ENCODE results near the gene KCNQ4. TPM values are rescaled to one million over a fixed set of nuclear protein-coding genes. Genes with fewer than 3 reads are reported as not detected.

The KCNQ4 gene
- total RNA-seq, 1 donor from 2014 or later: not detected

DNA sequence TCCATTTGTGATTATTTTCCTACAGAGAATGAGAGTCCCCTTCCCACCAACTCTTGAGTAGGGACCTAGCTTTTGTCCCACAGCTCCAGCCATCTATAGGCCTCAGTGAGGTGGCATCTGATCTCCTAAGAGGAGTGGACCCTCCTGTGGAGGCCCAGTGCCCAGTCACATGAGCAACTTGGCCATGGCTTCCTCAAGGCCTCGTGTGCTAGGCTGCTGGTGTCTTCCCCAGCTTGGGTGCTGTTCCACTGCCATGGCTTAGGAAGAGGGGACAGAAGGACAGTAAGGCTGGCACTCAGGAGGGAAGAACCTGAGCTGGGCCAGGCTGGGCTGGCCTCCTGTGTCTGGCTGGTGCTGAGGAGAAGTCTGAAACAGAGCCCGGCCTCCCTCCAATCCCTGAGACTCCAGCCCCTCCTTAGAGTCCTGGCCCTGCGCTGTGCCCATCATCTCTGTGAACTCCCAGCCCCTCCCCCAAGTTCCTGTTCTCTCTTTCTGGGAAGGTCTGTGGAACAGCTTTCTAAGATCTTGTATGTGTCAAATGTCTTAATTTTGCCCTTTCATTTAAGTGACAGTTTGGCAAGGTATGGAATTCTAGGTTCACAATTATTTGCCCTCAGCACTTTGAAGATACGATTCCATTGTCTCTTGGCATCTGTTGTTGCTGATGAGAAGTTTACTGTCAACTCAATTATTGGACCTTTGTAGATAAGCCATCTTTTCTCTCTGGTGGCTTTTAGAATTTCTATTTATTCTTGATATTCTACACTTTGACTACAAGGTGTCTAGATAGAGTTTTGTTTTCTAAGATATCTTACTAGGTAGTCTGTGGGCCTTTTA, 7.1 kb upstream of the KCNQ4 start:
- no peak for DNase-seq (ENCODE audit: low read depth in 2 of 2)

DNA sequence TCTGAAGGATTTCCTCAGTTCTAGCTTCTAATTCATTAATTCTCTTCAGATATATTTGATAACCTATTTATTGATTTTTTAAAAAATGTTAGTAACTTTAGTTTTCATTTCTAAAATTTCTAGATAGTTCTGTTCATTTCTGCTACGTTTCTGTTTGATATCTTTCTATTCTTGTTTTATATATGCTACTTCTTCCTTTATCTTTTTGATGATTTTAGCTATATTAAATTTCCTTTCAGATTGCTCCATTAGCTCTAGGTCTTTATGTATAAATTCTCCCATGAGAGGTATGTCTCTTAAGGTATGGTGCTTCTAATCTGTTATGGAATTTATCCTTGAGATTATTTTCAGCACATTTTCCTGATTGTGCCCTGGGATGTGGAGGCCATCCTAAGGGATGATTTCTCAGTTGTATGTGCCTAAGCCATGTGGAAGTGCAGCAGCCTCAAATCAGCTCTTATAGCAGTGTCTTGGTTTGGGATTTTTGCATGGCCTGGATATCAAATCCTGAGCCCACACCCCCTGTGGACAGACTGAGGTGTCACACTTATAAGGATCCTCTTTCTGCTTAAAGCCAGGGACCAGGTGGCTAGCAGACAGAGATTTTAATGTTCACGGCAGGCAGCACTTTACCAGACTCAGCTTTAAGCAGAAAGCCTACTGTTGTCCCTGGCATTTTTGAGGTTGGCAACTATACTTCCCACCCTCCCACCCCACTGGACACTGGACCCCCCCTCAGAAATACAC, 6.2 kb upstream of the KCNQ4 start:
- no peak for DNase-seq (ENCODE audit: low read depth in 2 of 2)

DNA sequence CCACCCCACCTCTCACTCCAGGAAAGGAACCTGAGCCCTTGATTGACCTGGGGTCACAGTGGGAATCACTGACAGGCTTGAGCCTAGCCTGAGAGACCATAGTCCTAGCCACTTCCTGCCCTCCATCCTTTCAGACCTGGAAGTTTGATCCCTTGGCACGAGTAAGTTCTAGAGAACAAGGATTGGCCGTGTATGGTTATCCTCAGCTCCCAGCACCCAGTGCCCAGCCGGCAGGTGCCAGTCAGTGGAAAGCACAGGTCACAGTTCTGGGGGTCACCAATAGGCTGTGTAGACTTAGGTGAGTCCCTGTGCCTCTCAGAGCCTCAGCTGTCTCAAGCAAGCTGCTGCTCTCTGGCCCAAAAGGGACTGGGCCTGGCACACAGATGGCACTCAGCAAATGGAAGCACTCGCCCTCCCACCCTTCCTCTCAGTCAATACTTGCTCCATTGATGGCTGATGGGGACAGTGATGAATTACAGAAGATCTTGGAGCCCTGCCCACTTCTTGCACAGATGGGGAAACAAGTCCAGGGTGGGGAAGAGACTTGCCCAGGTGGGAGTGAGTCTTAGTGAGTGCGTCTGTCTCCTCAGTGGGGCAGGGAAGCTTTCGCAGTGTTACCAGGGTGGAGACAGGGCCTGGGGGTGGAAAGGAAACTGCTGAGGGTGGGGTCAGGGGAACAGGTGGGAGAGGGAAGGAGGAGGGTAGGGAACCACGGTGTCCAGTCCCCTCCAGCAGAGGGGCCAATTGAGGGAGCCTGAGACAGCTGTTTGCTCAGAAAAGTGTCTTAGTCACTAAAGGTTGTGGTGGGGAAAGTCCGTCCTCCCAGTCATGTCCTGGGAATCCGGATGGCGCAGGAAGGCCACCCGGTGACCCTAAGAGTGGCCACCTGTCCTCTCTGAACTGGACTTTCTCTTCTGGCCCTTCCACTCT, 2.6 kb upstream of the KCNQ4 start:
- no peak for DNase-seq (ENCODE audit: low read depth in 2 of 2)

DNA sequence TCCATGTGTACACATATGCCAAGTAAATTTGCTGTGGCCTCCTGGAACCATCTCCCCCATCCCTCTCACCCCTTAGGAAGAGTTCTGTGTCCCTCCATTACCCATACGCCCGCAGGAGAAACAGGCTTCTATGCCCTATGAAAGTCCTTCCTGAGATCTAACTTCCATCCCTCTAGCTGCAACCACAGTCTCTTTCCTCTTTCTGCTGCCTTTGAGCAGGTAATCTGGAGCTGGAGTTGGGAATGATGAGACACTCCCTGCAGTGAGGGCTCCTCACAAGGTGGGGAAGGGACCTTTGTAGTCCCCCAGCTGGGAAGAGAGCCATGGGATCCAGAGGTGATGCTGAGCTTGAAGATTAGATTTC, 2.0 kb upstream of the KCNQ4 start:
- DNase-seq (ENCODE audit: low read depth in 2 of 2): no peak

DNA sequence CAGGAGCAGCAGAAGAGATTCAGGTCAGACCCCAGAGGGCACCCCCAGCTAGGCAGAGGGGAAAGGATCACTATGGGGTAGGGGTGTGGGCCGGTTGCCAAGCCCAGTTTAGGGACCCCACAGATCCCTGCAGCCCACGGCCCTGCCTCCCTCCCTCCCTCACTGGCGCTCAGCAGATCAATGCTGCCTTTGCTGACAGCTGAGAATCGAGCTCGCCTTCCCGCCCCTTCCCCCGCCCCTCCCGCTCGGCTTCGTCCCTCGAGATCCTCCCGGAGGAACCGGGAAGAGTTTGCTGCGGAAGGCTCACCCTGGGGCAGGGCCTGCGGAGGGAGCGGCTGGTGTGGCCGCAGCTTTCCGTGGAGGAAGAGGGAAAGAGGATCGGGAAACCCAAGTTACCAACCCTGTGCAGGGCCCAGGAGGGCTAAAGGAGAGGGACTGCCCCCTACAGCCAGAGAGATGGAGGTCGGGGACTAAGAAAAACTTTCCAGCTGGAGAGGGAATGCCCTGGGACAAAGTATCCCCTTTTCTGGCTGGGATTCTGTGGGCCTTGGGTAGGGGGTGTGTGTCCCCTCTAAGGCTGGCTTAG, 1.1 kb upstream of the KCNQ4 start:
- DNase-seq (ENCODE audit: low read depth in 2 of 2): no peak

DNA sequence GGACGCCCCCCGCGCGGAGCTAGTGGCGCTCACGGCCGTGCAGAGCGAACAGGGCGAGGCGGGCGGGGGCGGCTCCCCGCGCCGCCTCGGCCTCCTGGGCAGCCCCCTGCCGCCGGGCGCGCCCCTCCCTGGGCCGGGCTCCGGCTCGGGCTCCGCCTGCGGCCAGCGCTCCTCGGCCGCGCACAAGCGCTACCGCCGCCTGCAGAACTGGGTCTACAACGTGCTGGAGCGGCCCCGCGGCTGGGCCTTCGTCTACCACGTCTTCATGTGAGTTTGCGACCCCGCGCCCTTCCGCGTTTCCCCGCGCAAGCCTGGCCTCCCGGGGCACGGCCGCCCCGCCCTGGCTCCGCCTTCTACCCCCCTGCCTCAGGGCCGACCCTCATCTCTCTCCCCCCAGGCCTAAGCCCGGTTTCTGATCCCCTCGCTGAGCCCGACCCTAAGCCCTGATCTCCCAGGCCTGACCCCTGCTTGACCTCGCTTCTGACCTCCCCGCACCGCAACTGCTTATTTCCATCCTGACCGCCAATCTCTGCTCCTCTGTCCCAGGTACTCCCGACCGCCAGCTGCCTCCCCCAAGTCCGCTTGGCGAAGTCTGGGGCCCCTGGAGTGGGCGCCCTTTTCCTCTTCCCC, 669 bp downstream of the KCNQ4 start:
- peak in 1 of 2 donors; percentile 19 for DNase-seq (ENCODE audit: low read depth in 2 of 2)

DNA sequence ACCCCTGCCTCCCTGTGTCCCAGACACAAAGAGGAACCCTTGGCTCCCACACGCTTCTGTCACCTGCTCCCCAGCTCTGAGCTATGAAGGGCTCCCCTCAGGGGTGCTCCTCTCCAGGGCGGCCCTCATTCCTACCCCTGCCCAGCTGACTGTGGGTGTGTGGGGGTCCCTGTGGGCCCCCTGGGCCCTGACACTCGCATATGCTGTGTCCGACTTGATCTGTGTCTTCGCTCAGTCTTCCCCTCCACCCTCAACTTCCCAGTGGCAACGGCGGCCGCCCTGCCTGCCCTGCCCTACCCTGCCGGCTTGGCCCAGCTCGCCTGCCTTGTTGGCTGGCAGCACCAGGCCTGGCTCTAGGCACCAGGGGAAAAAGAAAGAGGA, 1.2 kb downstream of the KCNQ4 start:
- no peak for DNase-seq (ENCODE audit: low read depth in 2 of 2)

DNA sequence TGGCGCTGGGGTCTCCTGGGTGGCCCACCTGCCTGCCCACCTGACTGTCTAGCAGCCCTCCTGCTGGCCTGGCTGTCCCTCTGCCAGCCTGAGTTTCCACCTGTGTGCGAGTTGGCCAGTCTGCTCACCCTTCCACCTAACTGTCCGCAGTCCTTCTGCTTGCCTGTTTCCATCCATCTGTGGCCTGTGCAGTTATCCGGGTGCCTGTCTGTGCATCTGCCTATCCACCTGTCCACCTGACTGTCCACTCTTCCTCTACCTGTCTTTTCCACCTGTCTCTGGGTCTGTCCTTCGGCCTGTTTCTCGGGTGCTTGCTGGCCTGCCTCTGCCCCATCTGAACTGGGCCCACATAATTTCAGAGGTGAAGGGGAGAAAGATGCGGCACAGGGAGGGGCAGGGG, 1.9 kb downstream of the KCNQ4 start:
- no peak for DNase-seq (ENCODE audit: low read depth in 2 of 2)

DNA sequence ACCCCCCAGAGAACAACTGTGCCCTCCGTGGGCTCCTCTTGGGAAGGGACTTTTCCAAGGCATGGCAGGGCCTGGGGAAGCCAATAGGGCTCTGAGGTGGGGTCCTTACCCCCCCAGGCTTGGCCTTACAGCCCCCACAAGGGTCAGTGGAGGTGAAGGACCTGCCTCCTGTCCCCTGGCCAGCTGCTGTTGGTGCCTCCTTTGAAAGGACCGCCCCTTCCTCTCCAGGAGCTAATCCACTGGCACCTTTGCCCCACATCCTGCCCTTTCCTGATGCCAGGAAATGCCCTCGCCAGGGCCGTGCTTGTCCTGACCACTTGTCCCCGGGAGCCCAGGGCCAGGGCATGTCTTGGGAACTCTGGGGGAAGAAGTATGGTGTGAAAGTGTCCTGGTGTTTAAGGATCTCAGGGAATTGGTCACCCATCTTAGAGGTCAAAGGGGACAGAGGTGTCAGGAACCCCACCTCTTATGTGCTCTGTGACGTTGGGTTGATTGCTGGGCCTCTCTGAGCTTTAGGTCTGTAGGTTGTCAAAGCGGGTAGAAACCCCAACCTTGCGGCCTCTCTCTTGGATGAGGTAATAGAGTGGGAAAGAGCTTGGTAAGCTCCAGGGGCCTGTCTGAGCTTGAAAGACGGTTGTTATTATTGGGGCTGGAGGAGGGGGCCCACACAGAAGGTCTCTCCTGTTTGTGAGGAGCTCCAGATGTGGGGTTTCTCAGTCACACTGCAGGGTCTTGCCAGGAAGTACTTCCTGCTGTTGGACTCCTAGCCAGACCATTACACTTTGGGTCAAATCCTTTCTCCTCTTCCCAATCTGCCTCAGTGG, 2.8 kb downstream of the KCNQ4 start:
- DNase-seq (ENCODE audit: low read depth in 2 of 2): no peak

DNA sequence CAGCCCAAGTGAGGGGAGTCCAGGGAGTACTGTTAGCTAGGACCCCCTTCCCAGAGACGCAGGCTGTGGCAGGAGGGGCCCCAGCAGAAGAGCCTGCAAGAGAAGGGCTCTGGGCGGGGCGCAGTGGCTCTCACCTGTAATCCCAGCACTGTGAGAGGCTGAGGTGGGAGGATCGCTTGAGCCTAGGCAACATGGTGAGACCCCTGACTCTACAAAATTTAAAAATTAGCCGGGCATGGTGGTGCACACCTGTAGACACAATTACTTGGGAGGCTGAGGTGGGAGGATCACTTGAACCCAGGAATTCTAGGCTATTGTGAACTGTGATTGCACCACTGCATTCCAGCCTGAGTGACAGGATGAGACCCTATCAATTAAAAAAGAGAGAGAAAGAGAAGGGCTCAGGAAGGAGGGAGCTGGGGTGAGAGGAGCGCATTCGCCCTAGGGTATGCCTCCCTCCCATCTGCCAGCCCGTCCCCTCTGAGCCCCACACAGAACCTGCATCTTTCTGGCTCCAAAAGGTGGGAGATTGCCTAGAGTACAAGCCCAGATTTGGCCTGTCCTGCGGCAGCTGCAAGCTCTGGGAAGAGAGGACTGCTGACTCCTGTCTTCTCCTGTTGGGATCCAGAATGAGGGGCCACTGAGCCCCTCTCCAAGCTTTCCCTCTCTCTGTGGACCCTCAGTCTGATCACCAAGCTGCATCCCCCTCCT, 3.6 kb downstream of the KCNQ4 start:
- DNase-seq (ENCODE audit: low read depth in 2 of 2): no peak

DNA sequence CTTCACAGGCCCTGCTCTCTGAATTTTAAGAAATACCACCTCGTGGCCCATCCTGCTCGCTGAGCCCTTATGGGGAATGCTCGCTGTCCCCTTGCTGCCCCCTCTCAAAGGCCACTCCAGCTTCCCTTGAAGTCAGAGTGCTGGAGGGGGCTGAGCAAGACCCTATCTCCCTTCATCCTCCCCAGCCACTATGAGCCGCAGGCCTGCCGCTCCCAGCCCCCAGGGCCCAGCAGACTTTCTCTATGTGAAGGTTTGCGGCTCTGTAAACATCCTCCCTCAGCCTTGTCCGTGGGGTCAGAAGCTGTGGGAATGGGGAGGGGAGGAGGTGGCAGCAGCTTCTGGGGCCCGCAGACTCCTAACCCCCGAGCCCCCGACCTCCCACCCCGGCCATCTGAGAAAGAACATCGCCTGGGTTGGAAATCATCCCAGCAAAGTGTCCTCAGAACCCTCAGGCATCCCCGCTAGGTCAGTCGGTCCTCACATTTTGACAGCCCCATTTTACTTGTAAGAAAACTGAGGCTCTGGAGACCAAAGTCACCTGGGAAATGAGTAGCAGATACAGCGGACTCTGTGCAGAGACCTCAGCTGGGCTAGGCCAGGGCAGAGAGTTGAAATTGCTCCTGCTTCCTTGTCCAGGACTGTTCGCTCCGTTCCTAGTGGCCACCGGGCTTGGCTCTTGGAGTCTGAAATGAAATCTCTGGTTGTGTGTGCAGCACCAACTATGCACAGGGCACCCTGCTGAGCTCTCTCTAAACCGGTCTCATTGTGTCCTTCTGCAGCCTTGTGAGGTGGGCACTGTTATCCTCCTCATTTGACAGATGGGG, 4.4 kb downstream of the KCNQ4 start:
- no peak for DNase-seq (ENCODE audit: low read depth in 2 of 2)

DNA sequence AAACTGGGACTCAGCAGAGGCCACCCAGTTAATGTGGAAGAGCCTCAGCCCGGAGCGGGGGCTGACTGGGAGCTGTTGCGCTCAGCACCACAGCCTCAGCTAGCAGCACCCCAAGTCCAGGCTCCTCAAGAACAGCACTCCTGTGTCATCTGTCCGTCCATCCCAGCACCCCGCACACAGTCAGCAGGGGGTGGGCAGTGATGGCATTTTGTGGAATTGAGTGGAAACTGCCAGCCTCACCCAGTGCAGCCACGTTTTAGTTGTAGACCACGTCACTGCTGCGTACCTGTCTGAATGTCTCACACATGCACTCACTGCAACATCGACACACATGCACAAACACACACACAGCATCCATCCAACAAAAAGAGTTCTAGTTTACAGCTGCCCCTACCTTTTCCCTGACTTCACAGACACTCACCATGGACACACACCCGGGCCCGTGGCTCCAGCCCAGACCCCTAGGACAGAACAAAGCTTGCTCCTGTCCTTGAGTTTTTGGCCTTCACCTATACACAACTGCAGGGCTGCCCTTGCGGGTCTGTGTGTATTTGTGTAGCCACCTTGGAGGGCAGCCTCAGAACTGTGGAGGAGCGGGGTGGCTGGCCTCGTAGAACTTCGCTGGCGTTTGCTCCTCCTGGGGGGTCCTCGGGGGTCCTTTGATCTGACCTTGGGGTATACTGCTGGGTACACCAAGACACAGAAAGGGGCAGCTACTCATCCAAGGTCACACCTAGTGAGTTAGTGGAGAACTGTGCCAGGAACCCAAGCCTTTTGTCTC, 5.2 kb downstream of the KCNQ4 start:
- no peak for DNase-seq (ENCODE audit: low read depth in 2 of 2)

DNA sequence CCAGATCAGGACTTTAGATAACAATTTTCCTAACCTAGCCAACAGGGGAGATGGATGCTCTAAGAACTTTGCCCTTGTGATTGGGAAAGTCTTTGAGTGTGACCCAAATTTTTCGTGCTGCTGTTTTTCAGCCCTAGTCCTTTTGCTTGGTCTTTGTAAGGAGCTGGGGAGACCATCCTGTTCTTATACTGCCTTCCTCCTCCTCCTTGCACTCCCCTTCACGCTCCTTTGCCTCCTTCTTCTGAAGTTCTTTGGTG, 5.7 kb downstream of the KCNQ4 start:
- no peak for DNase-seq (ENCODE audit: low read depth in 2 of 2)

DNA sequence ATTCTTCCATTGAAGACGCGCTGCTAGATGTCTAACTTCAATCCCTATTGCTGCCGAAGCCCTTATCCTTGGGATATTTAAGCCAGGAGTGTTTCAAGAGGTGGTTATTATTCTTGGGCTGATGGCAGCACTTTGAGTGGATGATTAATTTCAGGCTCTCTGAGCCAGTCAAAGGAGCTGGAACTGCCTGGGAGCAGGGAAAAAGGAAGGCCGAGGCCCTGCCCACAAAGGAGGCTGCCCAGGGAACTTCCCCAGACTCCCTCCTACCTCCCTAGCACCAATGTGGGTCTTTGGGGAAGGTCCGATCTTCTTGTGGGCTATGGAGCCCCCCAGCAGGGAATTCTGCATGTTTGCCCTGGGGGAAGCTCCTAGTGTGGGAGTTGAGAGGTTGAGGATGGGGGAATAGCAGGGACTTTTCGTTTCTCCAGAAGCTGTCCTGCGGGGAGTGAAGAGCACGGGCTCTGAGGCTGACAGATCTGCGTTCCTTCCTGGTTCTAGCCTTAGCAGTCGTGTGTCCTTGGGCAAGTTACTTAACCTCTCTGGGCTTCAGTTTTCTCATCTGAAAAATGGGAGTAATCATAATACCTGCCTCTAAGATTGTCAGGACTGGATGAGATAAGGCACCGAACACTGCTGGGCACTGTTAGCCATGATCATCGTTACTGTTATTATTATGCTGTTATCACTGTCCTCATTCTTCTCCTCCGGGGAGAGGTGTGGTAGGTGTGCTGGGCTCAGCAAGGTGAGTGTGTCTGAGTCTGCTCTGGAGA, 6.3 kb downstream of the KCNQ4 start:
- DNase-seq (ENCODE audit: low read depth in 2 of 2): no peak

DNA sequence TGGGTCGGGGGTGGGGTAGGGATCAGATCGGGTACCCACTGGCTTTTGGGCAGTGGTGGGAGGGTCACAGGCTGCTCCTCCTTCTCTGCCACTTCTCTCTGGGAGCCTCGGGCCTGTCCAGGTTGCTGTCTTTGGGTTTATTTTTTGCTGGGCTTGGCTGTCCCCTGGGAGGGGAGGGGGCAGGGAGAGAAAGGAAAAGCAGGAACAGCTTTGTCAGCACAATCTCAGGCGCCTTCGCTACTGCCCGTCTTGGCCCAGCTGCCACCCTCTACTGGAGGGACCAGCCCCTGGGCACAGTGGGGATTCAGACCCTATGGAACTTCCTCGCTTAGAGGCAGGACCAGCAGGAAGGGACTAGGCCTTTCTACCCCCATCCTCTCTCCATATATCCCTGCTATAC, 8.4 kb downstream of the KCNQ4 start:
- no peak for DNase-seq (ENCODE audit: low read depth in 2 of 2)

DNA sequence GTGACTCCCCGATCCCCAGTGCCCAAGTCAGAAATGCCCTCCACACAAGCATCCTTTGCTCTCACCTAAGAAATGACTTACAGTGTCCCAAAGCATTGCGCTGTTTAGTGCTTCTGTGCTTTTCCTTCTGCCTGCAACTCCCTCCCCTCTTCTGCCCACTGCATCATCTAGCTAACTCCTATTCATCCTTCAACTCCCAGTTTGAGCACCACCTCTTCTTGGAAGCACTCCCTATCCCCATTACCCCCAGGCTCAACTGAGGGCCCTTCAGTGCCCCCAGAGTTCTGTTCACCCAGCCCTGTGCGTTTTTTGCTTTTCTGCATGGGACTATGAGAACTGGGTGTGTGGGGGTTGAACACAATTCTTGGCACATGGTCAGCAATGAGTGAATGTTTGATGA, 10.0 kb downstream of the KCNQ4 start:
- DNase-seq (ENCODE audit: low read depth in 2 of 2): no peak

DNA sequence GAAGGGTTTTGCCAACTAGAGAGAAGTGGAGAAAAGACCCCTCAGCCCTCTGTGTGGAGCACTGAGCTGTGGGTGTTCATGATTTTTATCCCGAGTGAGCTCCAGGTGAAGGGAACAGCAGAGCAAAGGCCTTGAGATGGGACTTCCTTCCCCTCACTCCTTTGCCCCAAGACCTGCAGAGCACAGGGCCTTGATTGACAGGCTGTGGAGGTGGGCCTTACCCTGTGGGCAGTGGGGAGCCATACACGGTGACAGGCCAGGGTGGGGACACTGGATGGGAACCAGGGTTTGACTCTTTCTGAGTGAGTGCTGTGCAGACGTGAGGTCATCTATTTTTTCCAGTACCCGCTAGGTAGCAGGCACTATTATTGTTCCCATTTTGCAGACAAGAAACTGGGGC, 10.5 kb downstream of the KCNQ4 start:
- no peak for DNase-seq (ENCODE audit: low read depth in 2 of 2)

All from lung microvascular endothelial cell (primary cell).